CD14-positive monocyte (primary cell): ENCODE data around the gene NRN1. TPM values are rescaled to one million over a fixed set of nuclear protein-coding genes. Genes with fewer than 3 reads are reported as not detected.
A peak's percentile ranks its signal among the peaks of the same experiment; 100 is the strongest.

ENCODE experiments used
- DNase-seq, 3 donors: peaks; one replicate each; pipeline ENCODE4 v3.0.0-alpha.2; 2011 to 2022
- H2AFZ ChIP-seq: 2 replicates; pipeline ENCODE4 v1.6.0; 2012; ENCODE audit warnings: mild to moderate bottlenecking, low read depth, low read length, inconsistent platforms; ENCODE audit not compliant: insufficient read depth, poor library complexity, severe bottlenecking
- H3K27ac ChIP-seq, 2 donors: 1 replicate in 1 of 2; 2 replicates in 1 of 2; pipeline ENCODE4 v1.5.1; 2012 to 2013; ENCODE audit warnings: low read length in 2 of 2, control low read depth in 1 of 2, inconsistent platforms in 1 of 2, low read depth in 1 of 2, mild to moderate bottlenecking in 1 of 2
- H3K27me3 ChIP-seq, 2 donors: one replicate each; pipeline versions ENCODE4 v1.6.0 to v1.6.1; 2011 to 2013; ENCODE audit warnings: low read length in 2 of 2; ENCODE audit not compliant: control insufficient read depth in 2 of 2, insufficient read depth in 2 of 2
- H3K36me3 ChIP-seq, 2 donors: replicated peaks in 1 of 2; 1 replicate in 1 of 2; 2 replicates in 1 of 2; pipeline versions ENCODE4 v1.5.1 to v1.6.1; 2012 to 2013; ENCODE audit warnings: low read length in 2 of 2, control low read depth in 1 of 2, inconsistent platforms in 1 of 2, mild to moderate bottlenecking in 1 of 2; ENCODE audit not compliant: insufficient read depth in 2 of 2, control insufficient read depth in 1 of 2
- H3K4me1 ChIP-seq, 2 donors: 1 replicate in 1 of 2; 2 replicates in 1 of 2; pipeline versions ENCODE4 v1.5.1 to v1.6.1; 2012 to 2013; ENCODE audit warnings: low read length in 2 of 2, control low read depth in 1 of 2, inconsistent platforms in 1 of 2, mild to moderate bottlenecking in 1 of 2, moderate library complexity in 1 of 2; ENCODE audit not compliant: insufficient read depth in 2 of 2, control insufficient read depth in 1 of 2
- H3K4me2 ChIP-seq: replicated peaks from 2 replicates; pipeline ENCODE3; 2012; ENCODE audit warnings: low read length, moderate library complexity, mild to moderate bottlenecking; ENCODE audit not compliant: poor library complexity, severe bottlenecking; ENCODE audit errors: extremely low read depth
- H3K4me3 ChIP-seq, 3 experiments: fragments of 200-600 bp in 1 of 3; sonication (generic) in 1 of 3; replicated peaks in 1 of 3; 1 replicate in 2 of 3; 2 replicates in 1 of 3; pipeline ENCODE4 v1.5.1; 2011 to 2013; ENCODE audit warnings: low read length in 3 of 3, mild to moderate bottlenecking in 3 of 3, control low read depth in 2 of 3, low read depth in 2 of 3, inconsistent platforms in 1 of 3, moderate library complexity in 1 of 3
- H3K79me2 ChIP-seq: 2 replicates; pipeline ENCODE4 v1.6.0; 2012; ENCODE audit warnings: mild to moderate bottlenecking, control low read depth, inconsistent platforms, low read length, moderate library complexity; ENCODE audit not compliant: insufficient read depth
- H3K9ac ChIP-seq: 2 replicates; pipeline ENCODE4 v1.6.0; 2017; ENCODE audit warnings: low read length, mild to moderate bottlenecking; ENCODE audit not compliant: insufficient read depth, poor library complexity, severe bottlenecking
- H3K9me3 ChIP-seq, 2 donors: replicated peaks in 1 of 2; 1 replicate in 1 of 2; 2 replicates in 1 of 2; pipeline versions ENCODE4 v1.5.1 to v1.6.1; 2012 to 2013; ENCODE audit warnings: low read length in 2 of 2, control low read depth in 1 of 2; ENCODE audit not compliant: control insufficient read depth in 1 of 2, insufficient read depth in 1 of 2
- H4K20me1 ChIP-seq: 2 replicates; pipeline ENCODE4 v1.6.0; 2012; ENCODE audit warnings: mild to moderate bottlenecking, low read length, control low read depth, moderate library complexity; ENCODE audit not compliant: insufficient read depth
- H3K27ac Mint-ChIP-seq, 7 donors: one replicate each; pipeline ENCODE4 v1.8.0; 2020; ENCODE audit warnings: mild to moderate bottlenecking in 7 of 7, mixed read lengths in 7 of 7, moderate library complexity in 6 of 7, inconsistent platforms in 2 of 7
- H3K27me3 Mint-ChIP-seq, 3 donors: one replicate each; pipeline ENCODE4 v1.8.0; 2021 to 2022; ENCODE audit warnings: low read depth in 3 of 3, mild to moderate bottlenecking in 3 of 3, mixed read lengths in 3 of 3, moderate library complexity in 3 of 3, inconsistent platforms in 1 of 3
- H3K36me3 Mint-ChIP-seq, 2 donors: one replicate each; pipeline ENCODE4 v1.8.0; 2020; ENCODE audit warnings: mixed read lengths in 2 of 2, inconsistent platforms in 1 of 2, mild to moderate bottlenecking in 1 of 2
- H3K4me1 Mint-ChIP-seq: one replicate; pipeline ENCODE4 v1.8.0; 2020; ENCODE audit warnings: mild to moderate bottlenecking, mixed read lengths
- H3K4me3 Mint-ChIP-seq, 2 donors: one replicate each; pipeline ENCODE4 v1.8.0; 2020; ENCODE audit warnings: mild to moderate bottlenecking in 2 of 2, mixed read lengths in 2 of 2, moderate library complexity in 1 of 2
- H3K9me3 Mint-ChIP-seq, 7 donors: one replicate each; pipeline ENCODE4 v1.8.0; 2020 to 2022; ENCODE audit warnings: mixed read lengths in 7 of 7, mild to moderate bottlenecking in 6 of 7, moderate library complexity in 6 of 7, inconsistent platforms in 2 of 7
- WGBS: methylation state at CpG from one replicate; pipeline ENCODE4 v1.1.5; 2013; ENCODE audit warnings: missing lambda C conversion rate; ENCODE audit not compliant: insufficient coverage; 5-methylcytosine and 5-hydroxymethylcytosine counted together
- intact Hi-C, 2 donors: fragments of 100-400 bp; cut with micrococcal nuclease; formaldehyde crosslinking; loops; one replicate each; pipeline versions ENCODE4 v1.15.0 to v1.15.1; 2023
- polyA plus RNA-seq, 3 donors: library from polyadenylated mRNA; depleted of rRNA in 1 of 3; unstranded in 2 of 3; stranded (reverse) in 1 of 3; fragments of 300-500 nt in 2 of 3; fragments of >200 nt in 1 of 3; fragmentation: Illumina TruSeq in 2 of 3; gene quantifications; 1 replicate in 2 of 3; 2 replicates in 1 of 3; pipeline ENCODE4 v1.2.3, GENCODE V29; 2012 to 2021
- TF ChIP-seq, protein P1 (sequence below): fragments of 200-600 bp; IDR thresholded peaks from one replicate; pipeline ENCODE4 v1.8.0; 2022; ENCODE audit warnings: antibody characterized with exemption, mild to moderate bottlenecking

The NRN1 gene
- polyA plus RNA-seq, 3 donors, result 0.08 TPM; not detected in 2

DNA sequence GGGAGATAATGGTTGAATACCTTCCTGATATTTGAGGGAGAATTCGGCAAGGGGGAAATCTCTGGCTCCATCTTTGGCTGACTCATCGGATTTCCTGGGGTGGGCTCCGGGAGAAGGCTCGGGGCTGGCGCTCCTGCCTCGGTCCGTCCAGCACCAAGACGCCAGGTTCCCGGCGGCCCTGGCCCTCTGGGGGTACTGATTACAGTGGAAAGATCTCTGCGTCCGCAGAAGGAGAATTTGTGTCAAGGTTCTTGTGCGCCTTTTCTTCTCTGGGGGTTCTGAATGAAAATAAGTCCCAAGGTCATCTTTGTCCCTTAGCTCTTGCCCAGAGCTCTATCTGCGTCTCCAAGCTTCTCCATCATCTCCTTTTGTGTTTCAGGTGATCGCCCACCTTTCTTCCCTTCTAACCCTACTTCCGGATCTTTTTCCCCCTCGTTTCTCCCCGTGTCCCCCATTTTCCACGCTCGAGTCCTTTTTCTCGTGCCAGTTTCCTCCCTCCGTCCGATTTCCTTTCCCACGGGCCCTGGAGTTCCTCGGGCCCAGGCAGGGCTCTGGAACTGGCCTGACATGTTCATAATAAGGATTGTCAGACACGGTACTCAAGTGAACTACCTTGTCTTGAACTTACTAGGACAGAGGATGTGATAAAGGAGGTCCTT is 11.6 kb downstream of the NRN1 start:
- Histone ChIP-seq H3K9me3 (peaks cover 20 to 56% of the 10 kb centered on the region in 2 donors), H3K27me3 (peaks cover 66 to 88% of the 10 kb centered on the region in 2 donors), H3K36me3 (no peaks in the 10 kb centered on the region), H2AFZ (no peak overlapping the region), H3K4me2 (no peak overlapping the region), H3K4me3 (peak overlapping the region in 1 of 3 experiments; percentile 87), H3K27ac (no peak overlapping the region), H3K4me1 (peaks cover 51 to 57% of the 10 kb centered on the region in 2 donors), H3K9ac (no peak overlapping the region), H3K79me2 (no peaks in the 10 kb centered on the region), H4K20me1 (no peaks in the 10 kb centered on the region)
- intact Hi-C loops, result no loop called here
- peak overlapping the region in 1 of 7 donors; percentile 68 for H3K27ac Mint-ChIP-seq
- H3K27me3 Mint-ChIP-seq, result peaks cover 81 to 90% (median 89%) of the 10 kb centered on the region in 3 donors
- H3K4me3 Mint-ChIP-seq, result peak overlapping the region in 1 of 2 donors; percentile 98
- H3K9me3 Mint-ChIP-seq, result peaks cover 16 to 70% (median 47%) of the 10 kb centered on the region in 7 donors
- H3K4me1 Mint-ChIP-seq, result peaks cover 75% of the 10 kb centered on the region
- H3K36me3 Mint-ChIP-seq, result peaks cover 17 to 41% of the 10 kb centered on the region in 2 donors
- 7% methylated on average over 18 of the region's 26 CpGs for WGBS
- TF ChIP-seq, protein P1, sequence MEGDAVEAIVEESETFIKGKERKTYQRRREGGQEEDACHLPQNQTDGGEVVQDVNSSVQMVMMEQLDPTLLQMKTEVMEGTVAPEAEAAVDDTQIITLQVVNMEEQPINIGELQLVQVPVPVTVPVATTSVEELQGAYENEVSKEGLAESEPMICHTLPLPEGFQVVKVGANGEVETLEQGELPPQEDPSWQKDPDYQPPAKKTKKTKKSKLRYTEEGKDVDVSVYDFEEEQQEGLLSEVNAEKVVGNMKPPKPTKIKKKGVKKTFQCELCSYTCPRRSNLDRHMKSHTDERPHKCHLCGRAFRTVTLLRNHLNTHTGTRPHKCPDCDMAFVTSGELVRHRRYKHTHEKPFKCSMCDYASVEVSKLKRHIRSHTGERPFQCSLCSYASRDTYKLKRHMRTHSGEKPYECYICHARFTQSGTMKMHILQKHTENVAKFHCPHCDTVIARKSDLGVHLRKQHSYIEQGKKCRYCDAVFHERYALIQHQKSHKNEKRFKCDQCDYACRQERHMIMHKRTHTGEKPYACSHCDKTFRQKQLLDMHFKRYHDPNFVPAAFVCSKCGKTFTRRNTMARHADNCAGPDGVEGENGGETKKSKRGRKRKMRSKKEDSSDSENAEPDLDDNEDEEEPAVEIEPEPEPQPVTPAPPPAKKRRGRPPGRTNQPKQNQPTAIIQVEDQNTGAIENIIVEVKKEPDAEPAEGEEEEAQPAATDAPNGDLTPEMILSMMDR, result no peak
- no peak for DNase-seq

GRCh38 chr6:5994234-5994998 is 12.3 kb downstream of the NRN1 start:
- peak overlapping the region in 1 of 2 donors; percentile 98 for H3K4me3 Mint-ChIP-seq
- Histone ChIP-seq H2AFZ (no peak overlapping the region), H3K27me3 (peaks cover 59 to 81% of the 10 kb centered on the region in 2 donors), H3K27ac (no peak overlapping the region), H3K4me2 (no peak overlapping the region), H3K9me3 (peaks cover 12 to 48% of the 10 kb centered on the region in 2 donors), H3K79me2 (no peaks in the 10 kb centered on the region), H3K4me3 (no peak overlapping the region), H4K20me1 (no peaks in the 10 kb centered on the region), H3K36me3 (no peaks in the 10 kb centered on the region), H3K4me1 (peaks cover 51 to 57% of the 10 kb centered on the region in 2 donors), H3K9ac (no peak overlapping the region)
- peaks cover 75% of the 10 kb centered on the region for H3K4me1 Mint-ChIP-seq
- intact Hi-C loops, result no loop called here
- 4% methylated on average over 10 of the region's 38 CpGs for WGBS
- TF ChIP-seq, protein P1, result no peak
- H3K27me3 Mint-ChIP-seq, result peaks cover 74 to 83% (median 81%) of the 10 kb centered on the region in 3 donors
- no peak for DNase-seq
- no peak overlapping the region for H3K27ac Mint-ChIP-seq
- peaks cover 9 to 66% (median 41%) of the 10 kb centered on the region in 7 donors for H3K9me3 Mint-ChIP-seq
- peaks cover 10 to 35% of the 10 kb centered on the region in 2 donors for H3K36me3 Mint-ChIP-seq
